Measurements from ENCODE around the gene IL1RAPL2.

The IL1RAPL2 gene

DNA sequence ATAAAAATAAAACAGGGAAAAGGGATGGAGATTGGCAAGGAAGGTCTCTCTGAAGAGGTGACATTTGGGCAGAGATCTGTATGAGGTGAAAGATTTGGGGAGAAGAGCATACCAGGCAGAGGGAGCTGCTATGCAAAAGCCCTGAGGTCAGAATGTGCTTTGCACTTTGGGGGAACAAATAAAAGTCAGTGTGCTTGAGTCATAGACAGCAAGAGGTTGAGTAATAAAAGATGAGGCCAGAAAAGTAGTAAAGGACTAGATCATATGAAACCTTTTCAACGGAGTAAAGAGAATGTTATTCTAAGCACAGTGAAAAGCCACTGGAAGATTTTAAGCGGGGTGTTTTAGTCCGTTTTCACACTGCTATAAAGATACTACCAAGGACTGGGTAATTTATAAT, 731.0 kb downstream of the IL1RAPL2 start:
- H3K27ac ChIP-seq = no peak overlapping the region
- ChIA-PET POLR2A (ENCODE audit: low non-redundant PET) (no interaction called here), CTCF (no interaction called here)
- DNase-seq (ENCODE audit: low spot score) = no peak
- TF ChIP-seq, protein P1, sequence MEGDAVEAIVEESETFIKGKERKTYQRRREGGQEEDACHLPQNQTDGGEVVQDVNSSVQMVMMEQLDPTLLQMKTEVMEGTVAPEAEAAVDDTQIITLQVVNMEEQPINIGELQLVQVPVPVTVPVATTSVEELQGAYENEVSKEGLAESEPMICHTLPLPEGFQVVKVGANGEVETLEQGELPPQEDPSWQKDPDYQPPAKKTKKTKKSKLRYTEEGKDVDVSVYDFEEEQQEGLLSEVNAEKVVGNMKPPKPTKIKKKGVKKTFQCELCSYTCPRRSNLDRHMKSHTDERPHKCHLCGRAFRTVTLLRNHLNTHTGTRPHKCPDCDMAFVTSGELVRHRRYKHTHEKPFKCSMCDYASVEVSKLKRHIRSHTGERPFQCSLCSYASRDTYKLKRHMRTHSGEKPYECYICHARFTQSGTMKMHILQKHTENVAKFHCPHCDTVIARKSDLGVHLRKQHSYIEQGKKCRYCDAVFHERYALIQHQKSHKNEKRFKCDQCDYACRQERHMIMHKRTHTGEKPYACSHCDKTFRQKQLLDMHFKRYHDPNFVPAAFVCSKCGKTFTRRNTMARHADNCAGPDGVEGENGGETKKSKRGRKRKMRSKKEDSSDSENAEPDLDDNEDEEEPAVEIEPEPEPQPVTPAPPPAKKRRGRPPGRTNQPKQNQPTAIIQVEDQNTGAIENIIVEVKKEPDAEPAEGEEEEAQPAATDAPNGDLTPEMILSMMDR (conservative IDR thresholded peaks at IDR 0.05; ENCODE audit: low read depth) = no peak

DNA sequence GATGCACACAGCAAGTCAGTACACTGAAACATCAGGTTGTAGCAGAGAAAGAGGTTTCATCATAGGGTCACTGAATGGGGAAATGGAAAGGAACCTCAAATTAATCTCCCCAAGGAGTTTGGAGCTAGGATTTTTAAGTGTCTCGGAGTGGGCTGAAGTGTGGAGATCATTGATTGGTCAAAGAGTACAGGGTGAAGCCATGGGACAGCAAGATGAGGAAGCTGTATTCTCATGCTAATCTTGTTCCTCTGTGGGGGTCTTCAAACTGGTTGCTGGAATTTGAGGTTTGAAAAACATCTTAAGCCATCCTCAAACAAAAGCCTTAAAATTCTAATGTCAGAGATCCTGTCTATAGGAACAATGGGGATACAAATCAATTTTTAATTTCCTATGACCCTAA, 733.3 kb downstream of the IL1RAPL2 start:
- TF ChIP-seq, protein P1 (conservative IDR thresholded peaks at IDR 0.05; ENCODE audit: low read depth) = no peak
- DNase-seq (ENCODE audit: low spot score) = no peak
- no peak overlapping the region for H3K27ac ChIP-seq
- POLR2A ChIA-PET (ENCODE audit: low non-redundant PET) = no interaction called here
- CTCF ChIA-PET = no interaction called here

DNA sequence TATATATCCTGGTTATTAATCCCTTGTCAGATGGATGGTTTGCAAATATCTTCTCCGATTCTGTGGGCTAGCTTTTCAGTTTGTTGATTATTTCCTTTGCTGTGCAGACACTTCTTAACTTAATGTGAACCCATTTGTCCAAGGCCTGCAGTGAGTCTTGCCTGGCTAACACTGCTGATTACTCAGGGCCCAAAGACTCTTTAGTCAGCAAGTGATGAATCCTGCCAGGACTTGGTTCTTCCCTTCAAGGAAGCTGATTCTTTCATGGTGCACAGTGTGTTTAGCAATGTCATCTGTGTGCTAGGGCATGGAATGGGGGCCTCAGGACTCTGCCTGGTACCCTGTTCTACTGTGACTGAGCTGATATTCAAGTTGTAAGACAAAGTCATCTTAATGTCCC, 736.2 kb downstream of the IL1RAPL2 start:
- DNase-seq (ENCODE audit: low spot score) = no peak
- CTCF ChIA-PET = no interaction called here

DNA sequence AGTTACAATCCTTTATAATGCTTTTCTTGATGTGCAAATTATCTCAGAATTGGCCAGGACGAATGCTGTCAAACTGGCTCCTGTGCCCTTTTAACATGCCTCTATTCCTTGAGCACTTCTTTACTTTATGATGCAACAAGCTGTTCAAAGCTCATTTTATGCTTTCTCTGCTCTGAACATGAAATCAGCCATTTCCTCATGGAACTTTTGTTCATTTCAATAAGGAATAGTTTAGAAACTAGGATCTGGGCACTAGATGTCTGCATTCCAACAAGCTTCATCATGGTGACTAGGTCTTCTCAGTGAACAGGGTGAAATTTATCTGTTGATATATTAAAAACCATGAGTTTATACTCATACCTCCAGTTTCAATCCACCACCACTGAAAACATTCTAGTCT, 741.8 kb downstream of the IL1RAPL2 start:
- ChIA-PET POLR2A (ENCODE audit: low non-redundant PET) (no interaction called here), CTCF (no interaction called here)
- TF ChIP-seq, protein P1 (conservative IDR thresholded peaks at IDR 0.05; ENCODE audit: low read depth) = no peak
- H3K27ac ChIP-seq = no peak overlapping the region
- no peak for DNase-seq (ENCODE audit: low spot score)

More for the DNA sequence above, 736.2 kb downstream of the IL1RAPL2 start:
- TF ChIP-seq, protein P1 (conservative IDR thresholded peaks at IDR 0.05; ENCODE audit: low read depth) = no peak
- no peak overlapping the region for H3K27ac ChIP-seq
- POLR2A ChIA-PET (ENCODE audit: low non-redundant PET) = no interaction called here

DNA sequence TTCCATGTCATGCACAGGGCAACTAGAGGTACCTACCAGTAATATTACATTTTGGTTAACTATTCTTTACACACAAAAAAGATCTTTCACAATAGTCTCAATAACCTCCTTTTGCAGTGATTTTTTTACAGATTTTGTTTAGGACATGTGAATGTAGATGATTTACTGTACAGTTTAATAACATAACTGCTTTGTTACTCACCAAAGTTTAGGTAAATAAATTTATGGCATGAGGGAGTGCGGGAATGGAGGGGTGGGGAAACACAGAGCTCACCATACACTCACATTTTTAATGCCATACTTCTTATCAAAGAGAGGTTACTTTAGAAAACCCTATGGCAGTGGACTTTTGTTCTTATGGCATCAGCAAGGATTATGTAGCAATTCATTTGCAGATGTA, 747.6 kb downstream of the IL1RAPL2 start:
- TF ChIP-seq, protein P1 (conservative IDR thresholded peaks at IDR 0.05; ENCODE audit: low read depth) = no peak
- ChIA-PET CTCF (no interaction called here), POLR2A (ENCODE audit: low non-redundant PET) (no interaction called here)
- H3K27ac ChIP-seq = no peak overlapping the region
- peak; percentile 4 for DNase-seq (ENCODE audit: low spot score)

DNA sequence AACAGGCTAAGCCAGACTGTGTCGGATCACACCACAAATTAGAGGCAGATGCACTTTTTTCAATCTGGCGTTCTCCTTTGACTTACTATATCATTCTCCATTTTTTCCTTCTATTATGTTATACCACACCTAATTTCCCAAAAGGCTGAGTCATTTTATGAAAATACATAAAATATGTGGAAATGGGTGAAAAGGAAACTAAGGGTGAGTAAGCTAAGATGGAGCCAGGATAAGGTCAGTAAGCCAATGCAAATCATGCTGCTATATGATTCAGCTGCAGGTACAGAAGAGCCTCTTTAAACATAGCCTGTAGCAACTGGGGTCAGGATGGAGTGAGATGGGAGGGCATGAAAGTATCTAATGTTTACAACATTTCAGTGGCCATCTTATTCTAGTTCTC, 748.5 kb downstream of the IL1RAPL2 start:
- peak; percentile 60 for DNase-seq (ENCODE audit: low spot score)
- POLR2A ChIA-PET (ENCODE audit: low non-redundant PET) = interaction anchor here (0.7 kb wide), 1 partner anchor 708 kb away, joined by 12 read pairs; no protein-coding TSS in a partner anchor

More for the DNA sequence above, 748.5 kb downstream of the IL1RAPL2 start:
- no peak overlapping the region for H3K27ac ChIP-seq
- TF ChIP-seq, protein P1 (conservative IDR thresholded peaks at IDR 0.05; ENCODE audit: low read depth) = no peak
- CTCF ChIA-PET = no interaction called here

All from RWPE1 (cell line).